Smooth muscle cell (in vitro differentiated cells): ENCODE measurements around the gene JAKMIP3. TPM values are rescaled to one million over a fixed set of nuclear protein-coding genes. Genes with fewer than 3 reads are reported as not detected.

Experiments
- DNase-seq: peaks from one replicate; lab custom pipeline; 2025; ENCODE audit not compliant: unreplicated experiment; lab: John Stamatoyannopoulos, UW
- H2AFZ ChIP-seq: fragments of 200-600 bp; sonication (generic); 2 replicates; pipeline ENCODE4 v1.6.0; 2016; ENCODE audit warnings: antibody characterized with exemption, low read depth, mild to moderate bottlenecking
- H3F3A ChIP-seq: fragments of 200-600 bp; sonication (generic); 2 replicates; pipeline ENCODE4 v1.6.0; 2017; ENCODE audit warnings: antibody characterized with exemption, low read depth
- H3K27ac ChIP-seq: fragments of 200-600 bp; sonication (generic); 2 replicates; pipeline ENCODE4 v1.5.1; 2016; ENCODE audit warnings: low read depth, mild to moderate bottlenecking
- H3K27me3 ChIP-seq: fragments of 200-600 bp; sonication (generic); 2 replicates; pipeline ENCODE4 v1.6.1; 2016; ENCODE audit warnings: low read depth, mild to moderate bottlenecking
- H3K36me3 ChIP-seq: fragments of 200-600 bp; sonication (generic); 2 replicates; pipeline ENCODE4 v1.5.1; 2016; ENCODE audit warnings: low read depth
- H3K4me1 ChIP-seq: fragments of 200-600 bp; sonication (generic); 2 replicates; pipeline ENCODE4 v1.5.1; 2016; ENCODE audit warnings: low read depth
- H3K4me2 ChIP-seq: fragments of 200-600 bp; sonication (generic); 2 replicates; pipeline ENCODE4 v1.6.0; 2016; ENCODE audit warnings: mild to moderate bottlenecking
- H3K4me3 ChIP-seq: fragments of 200-600 bp; sonication (generic); 2 replicates; pipeline ENCODE4 v1.5.1; 2016; ENCODE audit warnings: mild to moderate bottlenecking
- H3K79me2 ChIP-seq: fragments of 200-600 bp; sonication (generic); 2 replicates; pipeline ENCODE4 v1.6.0; 2016; ENCODE audit warnings: low read depth, mild to moderate bottlenecking
- H3K9ac ChIP-seq: fragments of 200-600 bp; sonication (generic); 2 replicates; pipeline ENCODE4 v1.6.0; 2016; ENCODE audit warnings: low read depth
- H3K9me3 ChIP-seq: fragments of 200-600 bp; sonication (generic); replicated peaks from 2 replicates; pipeline ENCODE4 v1.5.1; 2016; ENCODE audit warnings: low read depth
- H4K20me1 ChIP-seq: fragments of 200-600 bp; sonication (generic); 2 replicates; pipeline ENCODE4 v1.6.0; 2016; ENCODE audit warnings: low read depth
- CTCF ChIP-seq: fragments of 200-600 bp; sonication (generic); IDR thresholded peaks from 2 replicates; pipeline ENCODE4 v1.5.1; 2017; ENCODE audit warnings: borderline replicate concordance, mild to moderate bottlenecking, antibody characterized with exemption; ENCODE audit not compliant: insufficient read depth, poor library complexity, severe bottlenecking
- WGBS: methylation state at CpG from one replicate; pipeline ENCODE4 v1.1.7; 2016; ENCODE audit warnings: low lambda C conversion rate; 5-methylcytosine and 5-hydroxymethylcytosine counted together
- polyA plus RNA-seq: library from polyadenylated mRNA; unstranded; fragments of >200 nt; fragmentation: Nextera tagmentation; extraction: Ambion mirVana; gene quantifications from 2 replicates; pipeline ENCODE4 v1.2.1, GENCODE V29; 2016
- total RNA-seq: library from RNA; depleted of rRNA; stranded (reverse); fragments of >200 nt; gene quantifications from 2 replicates; pipeline ENCODE4 v1.2.3, GENCODE V29; 2014

The JAKMIP3 gene
- total RNA-seq (not detected in 2 replicates), polyA plus RNA-seq (0.09 and 0.37 TPM in 2 replicates)

GRCh38 chr10:132065491-132066105 is at the start of gene JAKMIP3:
Gene JAKMIP3, plus strand, starts transcription at chr10:132065946. Its CDS starts 38,863 bp downstream, at chr10:132104809.
- Histone ChIP-seq H3K4me2 (peak within 1 kb of the TSS; percentile 84), H3K27me3 (no peaks in the 10 kb centered on the region), H2AFZ (peak within 1 kb of the TSS; percentile 56), H3K36me3 (no peaks in the 10 kb centered on the region), H3K79me2 (no peaks in the 10 kb centered on the region), H3K9me3 (no peaks in the 10 kb centered on the region), H3K4me3 (peak within 1 kb of the TSS; percentile 51), H3K9ac (no peak within 1 kb of the TSS), H3K4me1 (peaks cover 12% of the 10 kb centered on the region), H3K27ac (peak within 1 kb of the TSS; percentile 47), H4K20me1 (no peaks in the 10 kb centered on the region), H3F3A (peaks cover 12% of the 10 kb centered on the region)
- peak; percentile 35 for DNase-seq
- TF ChIP-seq CTCF = no peak
- 18% methylated on average over 34 of the region's 35 CpGs for WGBS

GRCh38 chr10:132016514-132016913 is 49.2 kb upstream of the JAKMIP3 start:
- no peak overlapping the region for H3K9ac ChIP-seq
- no peak overlapping the region for H3K4me2 ChIP-seq
- H4K20me1 ChIP-seq = no peaks in the 10 kb centered on the region
- H2AFZ ChIP-seq = no peak overlapping the region
- no peaks in the 10 kb centered on the region for H3K4me1 ChIP-seq
- H3K27me3 ChIP-seq = no peaks in the 10 kb centered on the region
- no peak for TF ChIP-seq CTCF
- no peaks in the 10 kb centered on the region for H3K79me2 ChIP-seq
- H3K27ac ChIP-seq = no peak overlapping the region
- no peaks in the 10 kb centered on the region for H3K9me3 ChIP-seq
- no peaks in the 10 kb centered on the region for H3F3A ChIP-seq
- 76% methylated on average over 6 of the region's 6 CpGs for WGBS
- DNase-seq = no peak
- H3K4me3 ChIP-seq = no peak overlapping the region
- no peaks in the 10 kb centered on the region for H3K36me3 ChIP-seq

- no peak overlapping the region for H3K9ac ChIP-seq
- no peak for DNase-seq
- no peaks in the 10 kb centered on the region for H3F3A ChIP-seq
- no peak overlapping the region for H3K4me3 ChIP-seq
- H3K79me2 ChIP-seq = no peaks in the 10 kb centered on the region
- H3K9me3 ChIP-seq = no peaks in the 10 kb centered on the region
- H3K27ac ChIP-seq = no peak overlapping the region
- no peak overlapping the region for H3K4me2 ChIP-seq
- H3K36me3 ChIP-seq = no peaks in the 10 kb centered on the region
- TF ChIP-seq CTCF = no peak
- H4K20me1 ChIP-seq = no peaks in the 10 kb centered on the region
- no peak overlapping the region for H2AFZ ChIP-seq
- H3K4me1 ChIP-seq = no peaks in the 10 kb centered on the region
- 85% methylated on average over 5 of the region's 5 CpGs for WGBS
- peaks cover 3% of the 10 kb centered on the region for H3K27me3 ChIP-seq
These were observed 47.3 kb upstream of the JAKMIP3 start for GRCh38 chr10:132018446-132018845.

GRCh38 chr10:132019366-132019765 is 46.4 kb upstream of the JAKMIP3 start:
- no peak overlapping the region for H3K9ac ChIP-seq
- H3K27me3 ChIP-seq = peaks cover 12% of the 10 kb centered on the region
- H3K36me3 ChIP-seq = no peaks in the 10 kb centered on the region
- no peak overlapping the region for H3K4me2 ChIP-seq
- no peaks in the 10 kb centered on the region for H3K9me3 ChIP-seq
- no peaks in the 10 kb centered on the region for H3K79me2 ChIP-seq
- TF ChIP-seq CTCF = no peak
- no peaks in the 10 kb centered on the region for H4K20me1 ChIP-seq
- no peak overlapping the region for H3K27ac ChIP-seq
- WGBS = 94% methylated on average over 7 of the region's 7 CpGs
- H3K4me1 ChIP-seq = no peaks in the 10 kb centered on the region
- H3K4me3 ChIP-seq = no peak overlapping the region
- DNase-seq = no peak
- H2AFZ ChIP-seq = no peak overlapping the region
- H3F3A ChIP-seq = no peaks in the 10 kb centered on the region
